Mucosa of rectum (tissue), 2 donors: ENCODE measurements around the gene FUT1.
"Not testable (repeated sequence)": the region's sequence is repeated elsewhere in the genome, so short reads cannot be mapped to it uniquely, and the experiment has no call there.

Experiments used
- H3K27ac ChIP-seq, 2 donors: one replicate each; pipeline ENCODE4 v1.7.0; 2013; ENCODE audit warnings: inconsistent platforms in 2 of 2, low read depth in 2 of 2, low read length in 2 of 2
- H3K27me3 ChIP-seq, 2 donors: one replicate each; pipeline ENCODE4 v1.7.0; 2013; ENCODE audit warnings: low read length in 2 of 2; ENCODE audit not compliant: control insufficient read depth in 2 of 2, insufficient read depth in 2 of 2
- H3K36me3 ChIP-seq, 2 donors: one replicate each; pipeline ENCODE4 v1.7.0; 2013; ENCODE audit warnings: low read length in 2 of 2; ENCODE audit not compliant: control insufficient read depth in 2 of 2, insufficient read depth in 2 of 2
- H3K4me1 ChIP-seq, 2 donors: one replicate each; pipeline ENCODE4 v1.7.0; 2013; ENCODE audit warnings: low read length in 2 of 2, mild to moderate bottlenecking in 1 of 2; ENCODE audit not compliant: control insufficient read depth in 2 of 2, insufficient read depth in 2 of 2
- H3K4me3 ChIP-seq, 2 donors: one replicate each; pipeline ENCODE4 v1.7.0; 2013; ENCODE audit warnings: low read length in 2 of 2
- H3K9ac ChIP-seq, 2 donors: one replicate each; pipeline ENCODE4 v1.7.0; 2013; ENCODE audit warnings: low read length in 2 of 2, low read depth in 1 of 2, mild to moderate bottlenecking in 1 of 2
- H3K9me3 ChIP-seq, 2 donors: one replicate each; pipeline ENCODE4 v1.7.0; 2013; ENCODE audit warnings: low read length in 2 of 2; ENCODE audit not compliant: control insufficient read depth in 2 of 2
- donor health status: healthy.
- donor health status: Normal muscosa, but diverticular disease.

FUT1 gene

DNA sequence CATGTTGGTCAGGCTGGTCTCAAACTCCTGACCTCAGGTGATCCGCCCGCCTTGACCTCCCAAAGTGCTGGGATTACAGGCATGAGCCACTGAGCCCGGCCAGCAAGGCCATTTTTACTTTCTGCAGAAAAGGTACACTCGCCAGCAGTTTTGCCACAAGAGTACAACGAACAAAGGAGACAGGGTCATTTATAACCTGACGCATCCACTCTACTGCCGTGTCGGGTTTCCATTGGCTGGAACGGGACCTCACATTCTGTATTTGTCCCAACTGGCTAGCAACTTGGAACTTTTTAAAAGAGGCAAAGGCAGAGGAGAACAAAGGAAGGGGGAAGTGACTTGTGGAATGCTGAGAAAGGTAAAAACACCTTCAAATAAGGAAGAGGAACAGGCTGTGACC, 34.9 kb upstream of the FUT1 start:
- not testable (repeated sequence) for H3K36me3 ChIP-seq, H3K9ac ChIP-seq, H3K4me1 ChIP-seq, H3K9me3 ChIP-seq, H3K27ac ChIP-seq, H3K4me3 ChIP-seq
- H3K27me3 ChIP-seq: peaks cover 0 to 14% of the 10 kb centered on the region in 2 donors

DNA sequence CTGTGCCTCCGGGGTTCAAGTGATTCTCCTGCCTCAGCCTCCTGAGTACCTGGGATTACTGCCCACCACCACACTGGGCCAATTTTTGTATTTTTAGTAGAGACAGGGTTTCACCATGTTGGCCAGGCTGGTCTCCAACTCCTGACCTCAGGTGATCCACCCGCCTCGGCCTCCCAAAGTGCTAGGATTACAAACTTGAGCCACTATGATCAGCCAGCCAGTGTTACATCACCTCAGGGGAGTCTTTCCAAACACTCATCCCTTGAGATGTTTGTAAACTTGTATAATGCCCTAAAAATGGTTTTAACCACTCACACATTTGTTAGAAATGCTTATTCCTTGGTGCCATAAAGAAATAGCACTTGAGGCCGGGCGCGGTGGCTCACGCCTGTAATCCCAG, 34.0 kb upstream of the FUT1 start:
- H3K27ac ChIP-seq, H3K36me3 ChIP-seq, H3K9me3 ChIP-seq, H3K9ac ChIP-seq, H3K4me3 ChIP-seq, H3K4me1 ChIP-seq: not testable (repeated sequence)
- H3K27me3 ChIP-seq: peaks cover 0 to 14% of the 10 kb centered on the region in 2 donors

DNA sequence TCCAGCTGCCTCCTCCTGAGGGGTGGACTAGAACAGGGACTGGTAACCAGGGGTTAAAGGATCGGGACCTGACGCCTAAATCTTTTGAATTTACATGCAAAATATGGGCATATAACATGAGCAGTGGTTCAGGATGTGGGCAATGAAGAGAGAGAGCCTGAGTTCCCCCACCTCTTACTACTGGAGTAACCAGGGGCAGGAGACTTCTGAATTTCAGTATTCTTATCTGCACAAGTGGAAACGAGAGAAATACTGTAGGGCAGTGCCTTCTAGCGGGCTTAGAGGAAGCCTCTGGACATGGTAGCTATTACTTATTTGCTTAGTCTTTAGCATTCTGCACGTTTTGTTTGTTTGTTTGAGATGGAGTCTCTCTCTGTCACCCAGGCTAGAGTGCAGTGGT, 32.1 kb upstream of the FUT1 start:
- Histone ChIP-seq H3K27me3 (peaks cover 2 to 14% of the 10 kb centered on the region in 2 donors), H3K9ac (no peak overlapping the region), H3K27ac (no peak overlapping the region), H3K9me3 (no peaks in the 10 kb centered on the region), H3K4me3 (no peak overlapping the region), H3K4me1 (no peaks in the 10 kb centered on the region), H3K36me3 (no peaks in the 10 kb centered on the region)

DNA sequence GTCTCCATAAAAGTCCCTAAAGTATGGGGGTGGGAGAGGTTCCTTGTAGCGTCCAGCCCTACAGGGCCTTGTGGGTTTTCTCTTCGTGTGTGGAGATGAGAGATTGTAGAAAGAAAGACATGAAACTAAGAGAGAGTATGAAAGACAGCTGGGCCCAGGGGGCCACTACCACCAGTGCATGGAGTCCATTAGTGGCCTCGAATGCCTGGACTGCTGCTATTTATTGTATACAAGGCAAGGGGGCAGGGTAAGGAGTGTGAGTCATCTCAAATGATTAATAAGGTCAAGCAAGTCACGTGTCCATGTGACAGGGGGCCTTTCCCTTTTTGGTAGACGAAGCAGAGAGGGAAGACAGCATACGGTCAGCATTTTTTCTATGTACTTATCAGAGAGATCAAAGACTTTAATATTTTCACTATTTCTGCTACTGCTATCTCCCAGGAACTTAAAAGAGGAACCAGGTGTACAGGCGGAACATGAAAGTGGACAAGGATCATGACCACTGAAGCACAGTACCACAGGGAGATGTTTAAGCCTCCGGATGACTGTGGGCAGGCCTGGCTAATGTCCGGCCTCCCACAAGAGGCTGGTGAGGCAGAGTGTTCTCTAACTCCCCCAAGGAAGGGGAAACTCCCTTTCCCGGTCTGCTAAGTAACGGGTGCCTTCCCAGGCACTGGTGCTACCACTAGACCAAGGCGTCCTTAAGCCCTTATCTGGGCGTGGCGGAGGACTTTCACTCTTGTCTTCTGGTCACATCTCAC, 28.4 kb upstream of the FUT1 start:
- no peak overlapping the region for H3K4me3 ChIP-seq
- peaks cover 0 to 3% of the 10 kb centered on the region in 2 donors for H3K4me1 ChIP-seq
- H3K36me3 ChIP-seq: no peaks in the 10 kb centered on the region
- H3K9me3 ChIP-seq: no peaks in the 10 kb centered on the region
- peak overlapping the region in 1 of 2 donors; percentile 36 for H3K27ac ChIP-seq
- H3K27me3 ChIP-seq: peaks cover 2 to 17% of the 10 kb centered on the region in 2 donors
- no peak overlapping the region for H3K9ac ChIP-seq

DNA sequence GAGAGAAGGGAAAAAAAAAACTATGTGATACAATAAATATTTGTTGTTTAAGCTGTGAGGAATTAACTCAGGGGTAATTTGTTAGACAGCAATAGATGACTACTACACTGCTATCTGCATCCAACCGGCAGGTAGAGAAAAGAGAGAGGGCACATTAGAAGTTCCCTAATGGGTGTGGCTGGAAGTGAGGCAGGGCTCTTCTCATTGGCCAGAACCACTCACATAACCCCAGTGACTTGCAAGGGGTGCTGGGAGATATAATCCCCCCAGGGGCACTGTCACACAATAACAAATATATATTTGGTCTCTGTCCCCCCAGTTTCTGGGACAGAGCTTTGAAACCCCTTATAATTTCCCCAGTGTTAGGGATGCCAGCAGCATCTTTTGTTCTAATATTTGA, 27.2 kb upstream of the FUT1 start:
- no peak overlapping the region for H3K27ac ChIP-seq
- H3K4me1 ChIP-seq: peaks cover 0 to 3% of the 10 kb centered on the region in 2 donors
- no peaks in the 10 kb centered on the region for H3K36me3 ChIP-seq
- peaks cover 2 to 14% of the 10 kb centered on the region in 2 donors for H3K27me3 ChIP-seq
- no peaks in the 10 kb centered on the region for H3K9me3 ChIP-seq
- no peak overlapping the region for H3K4me3 ChIP-seq
- no peak overlapping the region for H3K9ac ChIP-seq

DNA sequence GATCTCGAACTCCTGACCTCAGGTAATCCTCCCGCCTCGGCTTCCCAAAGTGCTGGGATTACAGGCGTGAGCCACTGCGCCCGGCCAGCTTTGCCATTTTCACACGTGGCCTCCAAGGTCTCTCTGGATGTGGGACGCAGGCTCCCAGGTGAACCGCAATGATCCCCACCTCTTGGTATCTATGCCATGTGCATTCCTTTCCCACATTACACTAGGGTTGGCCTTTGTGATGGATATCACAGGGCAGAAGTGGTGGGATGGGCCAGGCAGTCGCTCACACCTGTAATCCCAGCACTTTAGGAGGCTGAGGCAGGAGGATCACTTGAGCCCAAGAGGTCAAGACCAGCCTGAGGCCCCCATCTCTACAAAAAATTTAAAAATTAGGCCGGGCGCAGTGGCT, 25.3 kb upstream of the FUT1 start:
- Histone ChIP-seq H3K9me3 (no peaks in the 10 kb centered on the region), H3K27me3 (peaks cover 2 to 9% of the 10 kb centered on the region in 2 donors), H3K9ac (no peak overlapping the region), H3K4me3 (no peak overlapping the region), H3K36me3 (no peaks in the 10 kb centered on the region), H3K4me1 (peaks cover 0 to 3% of the 10 kb centered on the region in 2 donors), H3K27ac (no peak overlapping the region)

DNA sequence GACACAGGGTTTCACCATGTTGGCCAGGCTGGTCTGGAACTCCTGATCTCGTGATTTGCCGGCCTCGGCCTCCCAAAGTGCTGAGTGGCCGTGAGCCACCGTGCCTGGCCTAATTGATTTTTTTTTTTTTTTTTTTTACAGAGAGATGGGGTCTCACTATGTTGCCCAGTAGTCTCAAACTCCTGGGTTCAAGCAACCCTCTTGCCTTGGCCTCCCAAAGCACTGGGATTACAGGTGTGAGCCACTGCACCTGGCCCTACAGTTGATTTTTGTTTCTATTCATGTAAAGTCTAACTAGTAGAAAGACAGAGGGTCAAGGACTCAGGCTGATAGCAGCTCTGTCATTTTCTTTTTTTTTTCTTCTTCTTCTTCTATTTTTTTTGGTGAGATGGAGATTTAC, 24.7 kb upstream of the FUT1 start:
- no peak overlapping the region for H3K4me3 ChIP-seq
- no peaks in the 10 kb centered on the region for H3K9me3 ChIP-seq
- H3K4me1 ChIP-seq: peaks cover 0 to 3% of the 10 kb centered on the region in 2 donors
- H3K9ac ChIP-seq: no peak overlapping the region
- H3K27me3 ChIP-seq: peaks cover 2 to 13% of the 10 kb centered on the region in 2 donors
- no peak overlapping the region for H3K27ac ChIP-seq
- H3K36me3 ChIP-seq: no peaks in the 10 kb centered on the region

DNA sequence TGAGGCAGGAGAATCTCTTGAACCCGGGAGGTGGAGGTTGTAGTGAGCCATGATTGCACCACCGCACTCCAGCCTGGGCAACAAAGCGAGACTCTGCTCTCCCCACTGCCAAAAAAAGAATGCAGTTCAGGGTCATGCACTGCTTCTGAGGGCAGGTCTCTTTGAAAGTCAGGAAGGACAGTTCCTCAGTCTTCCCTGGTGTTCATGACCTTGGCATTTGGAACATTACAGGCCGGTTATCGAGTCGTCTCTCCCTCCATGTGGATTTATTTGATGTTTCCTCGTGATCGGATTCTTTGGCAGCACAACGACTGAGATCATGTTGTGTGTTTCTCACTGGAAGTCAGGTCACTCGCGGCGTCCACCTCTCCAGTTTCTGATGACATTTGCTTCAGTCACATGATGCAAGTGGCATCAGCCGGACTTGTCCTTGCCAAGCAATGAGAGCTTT, 20.1 kb upstream of the FUT1 start:
- Histone ChIP-seq H3K4me1 (peaks cover 0 to 3% of the 10 kb centered on the region in 2 donors), H3K27me3 (peaks cover 3 to 24% of the 10 kb centered on the region in 2 donors), H3K9ac (no peak overlapping the region), H3K9me3 (no peaks in the 10 kb centered on the region), H3K4me3 (no peak overlapping the region), H3K27ac (no peak overlapping the region), H3K36me3 (no peaks in the 10 kb centered on the region)

DNA sequence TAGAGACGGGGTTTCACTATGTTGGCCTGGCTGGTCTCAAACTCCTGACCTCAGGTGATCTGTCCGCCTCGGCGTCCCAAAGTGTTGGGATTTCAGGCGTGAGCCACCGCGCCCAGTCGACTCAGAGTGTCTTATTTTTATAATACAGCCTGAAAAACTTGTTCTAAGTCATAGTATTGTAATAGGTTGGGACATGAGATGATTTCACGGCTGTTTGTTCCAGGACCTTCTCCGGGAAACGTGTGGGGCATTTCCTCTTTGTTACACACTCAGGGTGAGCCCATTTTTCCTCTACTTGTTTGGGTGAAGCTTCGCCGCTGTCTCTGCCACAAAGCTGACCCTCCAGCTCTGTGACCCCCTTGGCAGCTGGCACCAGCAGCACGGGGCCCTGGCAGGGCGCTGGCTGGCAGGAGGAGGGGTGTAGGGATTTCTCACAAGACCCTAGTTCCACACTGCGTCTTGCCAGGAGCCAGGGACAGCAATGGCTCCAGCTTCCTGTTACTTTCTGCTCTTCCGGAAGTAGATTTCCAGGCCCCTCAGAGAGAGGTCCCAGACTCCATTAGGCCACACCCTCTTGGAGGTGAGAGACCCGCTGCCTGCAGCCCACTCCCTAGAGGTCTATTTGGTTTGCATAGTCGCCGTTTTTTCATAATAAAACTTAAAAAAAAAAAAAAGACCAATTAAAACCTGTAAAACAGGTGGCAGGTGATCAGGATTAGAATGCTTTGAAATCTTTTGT, 18.5 kb upstream of the FUT1 start:
- Histone ChIP-seq H3K4me1 (no peaks in the 10 kb centered on the region), H3K27me3 (peaks cover 3 to 24% of the 10 kb centered on the region in 2 donors), H3K9me3 (no peaks in the 10 kb centered on the region), H3K27ac (no peak overlapping the region), H3K9ac (no peak overlapping the region), H3K36me3 (no peaks in the 10 kb centered on the region), H3K4me3 (no peak overlapping the region)

DNA sequence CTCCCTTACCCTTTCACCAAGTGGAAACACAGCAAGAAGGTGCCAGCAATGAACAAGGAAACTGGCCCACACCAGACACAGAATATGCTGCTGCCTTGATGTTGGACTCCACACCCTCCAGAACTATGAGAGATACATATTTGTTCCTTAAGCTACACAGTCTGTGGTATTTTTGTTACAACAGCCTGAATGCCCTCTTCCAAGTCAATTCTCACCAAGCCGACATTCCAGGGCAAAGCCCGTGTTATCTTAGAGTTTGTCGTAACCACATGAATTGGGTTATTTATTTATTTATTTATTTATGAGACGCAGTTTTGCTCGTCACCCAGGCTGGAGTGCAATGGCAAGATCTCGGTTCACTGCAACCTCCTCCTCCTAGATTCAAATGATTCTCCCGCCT, 17.8 kb upstream of the FUT1 start:
- Histone ChIP-seq H3K9me3 (no peaks in the 10 kb centered on the region), H3K9ac (no peak overlapping the region), H3K27ac (no peak overlapping the region), H3K36me3 (no peaks in the 10 kb centered on the region), H3K4me1 (no peaks in the 10 kb centered on the region), H3K27me3 (peaks cover 3 to 24% of the 10 kb centered on the region in 2 donors), H3K4me3 (no peak overlapping the region)
